HG03064 (cell line): ENCODE data around the gene THSD7A.
"Not testable (repeated sequence)": the region's sequence is repeated elsewhere in the genome, so short reads cannot be mapped to it uniquely, and the experiment has no call there.

Experiments
- ATAC-seq: cut with Tn5 transposase; IDR thresholded peaks from one replicate; pipeline ENCODE4 v1.9.1; 2021; ENCODE audit warnings: low read depth; ENCODE audit not compliant: unreplicated experiment

Gene THSD7A

GRCh38 chr7:11529382-11529781, 302.6 kb downstream of the THSD7A start:
- ATAC-seq = no peak

DNA sequence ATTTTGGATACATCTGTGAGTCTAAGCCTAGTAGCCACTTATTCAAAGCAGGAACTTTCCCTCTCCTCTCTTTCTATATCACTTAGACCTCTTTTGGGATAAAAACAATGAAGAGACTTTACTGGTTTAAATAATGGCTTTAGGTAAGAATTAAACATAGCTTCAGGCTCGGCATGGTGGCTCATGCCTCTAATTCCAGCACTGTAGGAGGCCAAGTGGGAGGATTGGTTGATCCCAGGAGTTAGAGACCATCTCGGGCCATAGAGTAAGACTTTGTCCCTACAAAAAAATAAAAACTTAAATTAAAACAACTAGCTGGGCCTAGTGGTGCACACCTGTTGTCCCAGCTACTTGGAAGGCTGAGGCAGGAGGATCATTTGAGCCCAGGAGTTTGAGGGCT, 304.3 kb downstream of the THSD7A start:
- ATAC-seq = no peak

DNA sequence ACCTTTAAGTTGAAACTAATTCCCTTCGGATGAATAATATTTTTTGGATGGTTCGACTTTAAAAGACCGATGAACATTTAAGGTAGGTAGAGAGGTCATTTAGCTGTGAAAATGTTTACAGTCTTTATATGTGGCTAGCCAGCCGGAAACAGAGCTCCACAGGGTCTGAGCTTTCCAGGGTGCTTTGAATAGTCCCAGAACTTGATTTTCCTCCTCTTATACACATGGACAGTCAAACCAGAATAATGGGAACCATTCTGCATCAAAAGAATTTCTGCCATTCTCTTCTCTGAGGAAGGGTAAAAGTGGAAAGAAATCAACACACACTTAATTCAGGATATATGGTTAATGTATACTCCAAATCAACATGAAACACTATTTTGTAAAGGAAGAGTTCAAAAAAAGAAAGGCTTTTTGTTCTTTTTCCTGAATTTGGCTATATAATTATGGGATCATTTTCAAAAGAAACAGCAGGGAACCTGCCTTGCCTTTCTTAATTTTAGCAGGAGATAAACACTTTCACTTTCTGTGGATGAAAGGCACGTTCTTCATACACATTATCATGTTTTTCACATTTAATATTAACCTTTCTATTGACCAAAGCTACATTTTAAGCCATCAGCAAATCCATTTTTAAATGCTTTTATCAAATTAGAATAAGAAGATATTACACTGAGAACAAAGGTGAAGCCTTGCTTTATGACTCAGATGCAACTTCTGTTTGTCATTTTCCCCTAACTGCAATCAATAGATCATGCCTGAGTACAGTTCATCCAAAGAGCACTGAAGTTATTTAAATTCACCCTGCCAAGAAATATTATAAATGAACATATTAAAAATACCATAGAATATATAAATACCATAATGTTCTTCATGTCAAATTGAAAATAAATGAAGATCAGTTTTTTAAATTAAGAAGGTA, 307.3 kb downstream of the THSD7A start:
- no peak for ATAC-seq

- not testable (repeated sequence) for ATAC-seq
Measured at GRCh38 chr7:11521964-11522499, 310.0 kb downstream of the THSD7A start.

DNA sequence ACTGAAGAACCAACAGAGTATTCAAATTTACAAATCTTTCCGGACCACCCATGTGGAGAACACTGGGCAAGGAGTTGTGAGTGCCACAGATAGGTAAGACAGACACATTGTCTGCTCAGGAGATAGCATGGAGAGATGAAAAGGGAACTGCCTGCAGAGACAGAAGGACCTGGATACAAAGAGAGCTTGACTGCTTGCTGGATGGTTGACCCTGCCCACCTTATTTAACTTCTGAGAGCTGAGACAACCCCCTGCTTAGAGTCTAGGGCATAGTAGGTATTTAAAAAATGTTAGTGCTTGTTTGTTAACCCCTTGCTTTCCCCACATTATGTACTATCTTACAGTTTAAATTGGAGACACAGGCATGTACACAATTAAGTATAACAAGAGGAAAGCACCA, 314.1 kb downstream of the THSD7A start:
- ATAC-seq = no peak

DNA sequence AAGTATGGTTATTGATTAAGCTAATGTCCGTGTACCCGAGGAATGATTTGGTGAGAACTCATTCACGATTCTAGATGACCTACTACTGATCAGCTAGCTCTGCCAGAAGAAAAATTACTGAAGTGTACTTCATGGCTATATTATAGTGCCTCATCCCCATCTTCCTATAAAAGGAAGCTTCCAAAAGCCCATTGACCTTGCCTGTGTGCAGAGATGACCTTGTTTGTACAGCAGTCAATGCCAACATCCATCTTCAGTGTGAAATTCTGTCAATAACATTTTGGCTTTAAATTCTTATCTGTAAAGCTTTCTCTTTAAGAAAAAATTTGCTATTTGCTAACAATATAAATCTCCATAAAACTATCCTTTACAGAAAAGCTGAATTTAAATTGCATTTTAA, 315.7 kb downstream of the THSD7A start:
- no peak for ATAC-seq

DNA sequence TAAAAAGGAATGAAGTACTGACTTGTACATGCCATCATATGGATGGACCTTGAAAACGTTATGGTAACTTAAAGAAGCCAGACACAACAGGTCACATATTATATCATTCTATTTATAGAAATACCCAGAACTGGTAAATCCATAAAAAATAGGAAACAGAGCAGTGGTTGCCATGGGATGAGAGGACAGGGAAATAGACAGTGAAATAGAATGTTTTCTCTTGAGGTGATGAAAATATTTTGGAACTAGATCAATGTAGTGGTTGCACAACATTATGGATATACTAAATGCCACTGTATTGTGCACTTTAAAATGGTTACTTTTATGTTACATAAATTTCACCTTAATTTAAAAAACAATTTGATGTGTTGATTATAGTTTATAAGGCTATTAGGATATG, 318.5 kb downstream of the THSD7A start:
- no peak for ATAC-seq

- no peak for ATAC-seq
Measured at GRCh38 chr7:11507929-11508328, 324.1 kb downstream of the THSD7A start.

DNA sequence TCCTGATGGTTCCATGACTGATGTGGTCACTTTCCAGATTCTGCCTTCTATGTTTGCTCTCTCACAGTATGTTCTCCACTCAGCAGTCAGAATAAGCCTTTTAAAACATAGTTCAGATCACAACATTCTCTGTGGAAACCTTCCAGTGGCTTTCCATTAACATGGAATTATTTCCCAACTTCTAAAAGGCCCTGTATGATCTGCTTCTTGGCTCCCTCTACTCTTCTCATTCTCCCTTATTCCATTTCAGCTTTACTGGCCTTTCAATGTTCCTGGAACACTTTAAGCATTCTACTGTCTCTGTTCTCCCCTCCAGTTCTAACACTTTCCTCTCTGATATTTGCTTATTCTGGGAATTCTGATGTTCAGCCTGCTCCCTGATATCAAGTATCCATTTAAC, 325.6 kb downstream of the THSD7A start:
- ATAC-seq = no peak

- ATAC-seq = no peak
Measured at GRCh38 chr7:11505471-11505985, 326.5 kb downstream of the THSD7A start.

DNA sequence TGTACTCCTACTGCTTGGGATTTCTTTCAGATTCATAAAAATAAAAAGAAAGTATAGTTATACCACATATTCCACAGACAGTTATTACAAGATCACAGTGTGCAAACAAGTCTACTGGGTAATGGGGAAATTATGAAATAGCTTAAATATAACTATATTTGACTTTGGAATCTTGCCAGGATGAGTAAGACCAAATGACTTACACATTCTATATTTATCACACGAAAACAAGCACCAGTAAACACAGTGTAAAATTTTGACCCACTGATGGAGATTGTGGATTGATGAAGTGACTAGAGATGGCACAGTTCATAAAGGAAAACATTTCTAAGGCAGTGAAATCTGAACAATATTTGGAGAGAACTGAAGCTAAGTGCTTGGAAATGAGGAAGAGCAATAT, 339.7 kb downstream of the THSD7A start:
- ATAC-seq = no peak

DNA sequence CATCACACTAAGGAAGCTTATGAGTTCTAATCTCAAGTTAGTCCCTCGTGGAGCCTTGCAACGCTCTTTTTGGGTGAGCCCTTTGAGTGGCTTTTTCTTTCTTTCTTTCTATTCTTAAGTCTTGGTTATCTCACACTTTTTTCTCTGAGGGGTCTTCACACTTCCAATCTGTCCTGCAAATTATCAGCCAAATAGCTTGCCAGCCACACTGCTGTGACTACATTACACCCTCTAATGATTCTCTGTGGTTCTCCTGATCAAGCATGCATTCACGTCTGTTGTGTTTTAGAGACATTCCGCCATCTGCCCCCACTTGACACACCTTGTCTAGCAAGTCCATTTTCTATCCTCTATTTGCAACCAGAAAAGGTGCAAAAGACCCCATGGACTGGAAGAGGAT, 340.2 kb downstream of the THSD7A start:
- ATAC-seq = no peak

- ATAC-seq = no peak
Measured at GRCh38 chr7:11489280-11489679, 342.7 kb downstream of the THSD7A start.

DNA sequence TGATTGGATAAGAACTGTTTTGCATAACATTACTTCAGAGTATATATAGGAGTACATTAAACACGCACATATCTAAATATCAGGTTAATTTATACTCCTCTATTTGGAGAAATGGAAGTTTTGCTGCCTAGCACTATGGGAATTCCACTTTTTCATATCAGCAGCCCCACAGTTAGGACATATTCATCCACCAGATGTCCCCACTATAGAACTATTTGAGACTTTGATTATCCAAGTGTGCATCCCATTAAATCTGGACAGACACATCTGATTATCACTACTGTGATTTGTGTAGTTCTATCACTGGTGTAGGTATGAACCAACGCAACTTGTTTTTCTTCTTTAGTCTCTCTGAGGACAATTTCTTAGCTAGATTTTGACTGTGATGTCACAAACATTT, 345.7 kb downstream of the THSD7A start:
- no peak for ATAC-seq

DNA sequence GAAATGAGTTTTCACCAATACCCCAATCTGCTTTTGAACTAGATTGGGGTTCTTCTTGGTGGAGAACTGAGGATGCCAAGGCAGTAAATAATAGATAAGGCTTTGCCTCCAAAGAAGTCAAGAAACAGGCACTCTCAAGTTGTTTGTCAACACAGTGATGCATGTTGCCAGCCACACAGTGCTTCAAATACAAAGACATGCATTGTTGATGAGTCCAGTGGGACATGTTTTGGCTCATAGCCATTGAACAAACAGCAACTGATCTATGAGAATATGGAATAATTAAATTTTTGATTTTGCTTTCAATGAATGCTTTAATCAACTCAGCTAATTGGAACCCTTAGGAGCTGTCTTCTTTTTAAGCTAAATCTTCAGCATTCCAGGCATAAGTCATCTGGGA, 346.4 kb downstream of the THSD7A start:
- ATAC-seq = no peak

DNA sequence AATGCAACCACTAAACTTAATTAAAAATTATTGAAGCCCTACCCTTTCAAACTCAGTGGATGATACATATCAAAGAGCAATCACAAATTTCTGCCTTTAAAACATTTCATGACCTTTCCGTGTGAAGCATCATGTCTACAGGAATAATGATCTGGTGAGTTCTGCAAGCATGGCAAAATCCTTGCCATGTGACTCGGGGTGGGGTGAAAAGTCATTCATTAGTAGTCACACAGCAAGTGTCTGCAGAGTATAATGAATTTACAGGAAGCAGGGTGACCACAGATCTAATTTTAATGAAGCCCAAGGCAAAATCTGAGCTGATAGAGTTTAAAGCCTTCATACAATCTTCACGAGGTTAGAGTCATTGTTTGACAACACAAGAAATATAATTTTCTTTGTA, 351.9 kb downstream of the THSD7A start:
- ATAC-seq = no peak

DNA sequence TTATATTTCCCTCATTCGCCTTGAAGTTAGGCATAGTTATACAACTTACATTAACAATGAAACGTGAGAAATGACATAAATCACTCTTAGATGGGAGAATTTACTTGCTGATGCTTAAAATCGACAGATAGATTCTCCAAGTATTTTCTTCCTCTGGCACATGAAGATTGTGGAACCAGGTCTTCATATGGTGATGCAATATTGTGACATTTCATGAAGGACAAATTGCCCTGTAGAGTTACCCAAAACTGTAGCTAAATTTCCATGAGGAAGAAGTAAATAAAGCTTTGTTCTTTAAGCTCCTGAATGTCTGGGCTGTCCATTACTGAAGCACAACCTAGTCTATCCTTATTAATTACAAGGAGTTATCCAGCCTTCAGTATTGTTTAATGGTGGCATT, 353.1 kb downstream of the THSD7A start:
- ATAC-seq = no peak

DNA sequence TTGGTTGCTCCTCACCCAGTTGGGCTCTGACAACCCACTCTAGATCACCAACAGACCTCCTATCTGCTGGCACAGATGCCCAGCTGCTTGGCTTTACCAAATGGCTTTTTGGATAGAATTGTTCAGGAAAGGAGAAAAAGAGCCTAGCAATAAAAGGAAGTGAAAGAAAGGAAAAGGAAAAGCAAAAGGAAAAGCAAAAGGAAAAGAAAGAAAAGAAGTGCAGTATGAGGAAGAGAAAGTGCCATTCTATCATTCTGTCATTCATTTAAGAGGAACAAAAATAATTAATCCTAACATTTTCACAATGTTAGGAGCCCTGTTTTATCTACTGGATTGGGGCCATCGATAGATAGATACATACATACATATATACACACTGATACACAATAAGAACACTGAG, 353.6 kb downstream of the THSD7A start:
- no peak for ATAC-seq

- no peak for ATAC-seq
Measured at GRCh38 chr7:11474902-11475585, 357.0 kb downstream of the THSD7A start.

DNA sequence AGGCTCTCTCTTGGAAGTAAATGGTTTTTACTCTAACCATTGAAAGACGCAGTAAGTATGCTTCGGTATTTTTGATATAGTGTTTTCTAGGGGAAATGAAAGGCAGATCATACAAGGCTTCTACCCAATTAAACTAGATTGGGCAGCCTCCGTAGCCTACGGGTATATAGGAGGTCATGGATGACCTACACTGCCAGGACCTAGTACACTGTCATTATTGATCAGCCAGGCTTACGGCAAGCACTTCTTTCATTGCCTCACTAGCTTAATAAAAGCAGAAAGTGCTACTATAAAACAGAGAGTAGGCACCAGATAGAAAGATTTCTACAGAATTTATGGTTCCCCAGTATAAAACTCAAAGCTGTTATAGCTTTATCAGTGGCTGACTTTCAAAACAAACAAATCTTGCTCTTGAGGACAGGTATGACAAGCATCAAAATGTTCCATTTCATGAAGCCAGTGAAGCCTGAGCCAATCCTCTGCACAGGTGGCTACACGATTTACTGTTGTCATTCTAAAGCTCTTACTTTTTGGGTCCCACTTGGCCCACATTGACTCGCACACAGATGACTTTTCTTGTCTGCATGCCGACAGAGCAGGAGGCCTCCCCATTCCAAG, 358.1 kb downstream of the THSD7A start:
- no peak for ATAC-seq

GRCh38 chr7:11473220-11473619, 358.8 kb downstream of the THSD7A start:
- ATAC-seq = no peak
